Breast epithelium (tissue), 3 donors: ENCODE measurements around the gene KLF7.

Experiments used
- CTCF ChIP-seq, 3 donors: fragments of 450-650 bp; IDR thresholded peaks; one replicate each; pipeline ENCODE4 v1.5.1; 2016 to 2017; ENCODE audit warnings: antibody characterized with exemption in 3 of 3, mild to moderate bottlenecking in 3 of 3, moderate library complexity in 3 of 3
- POLR2A ChIP-seq: fragments of 450-650 bp; IDR thresholded peaks from one replicate; pipeline ENCODE4 v1.6.1; 2016; ENCODE audit warnings: antibody characterized with exemption, mild to moderate bottlenecking, moderate library complexity
- POLR2AphosphoS5 ChIP-seq, 3 donors: sonication (generic); formaldehyde crosslinking; IDR thresholded peaks; one replicate each; pipeline ENCODE4 v1.6.1; 2017; ENCODE audit warnings: antibody characterized with exemption in 3 of 3

- TF ChIP-seq POLR2AphosphoS5 (IDR thresholded peaks at IDR 0.05) (no peak), CTCF (IDR thresholded peaks at IDR 0.05) (no peak), POLR2A (no peak)
Observed at GRCh38 chr2:207161247-207162123, 4.3 kb downstream of the KLF7 start.
